Spleen (tissue), 11 donors: ENCODE measurements around the gene SCN7A. TPM values are rescaled to one million over a fixed set of nuclear protein-coding genes. Genes with fewer than 3 reads are reported as not detected.

Experiments
- DNase-seq: peaks from one replicate; pipeline ENCODE4 v3.0.0-alpha.2; 2020
- H3K27ac ChIP-seq, 8 donors: fragments of 200-600 bp; sonication (generic) in 7 of 8; 1 replicate in 4 of 8; 2 replicates in 4 of 8; pipeline versions ENCODE4 v1.5.0 to v1.8.0; 2016 to 2021; ENCODE audit warnings: inconsistent platforms in 4 of 8, mild to moderate bottlenecking in 4 of 8, moderate library complexity in 1 of 8
- H3K27me3 ChIP-seq, 7 donors: fragments of 200-600 bp; sonication (generic) in 6 of 7; replicated peaks in 1 of 7; 1 replicate in 4 of 7; 2 replicates in 3 of 7; pipeline versions ENCODE4 v1.5.0 to v1.8.0; 2016 to 2021; ENCODE audit warnings: inconsistent platforms in 3 of 7, mild to moderate bottlenecking in 1 of 7
- H3K36me3 ChIP-seq, 6 donors: fragments of 200-600 bp; sonication (generic) in 5 of 6; 1 replicate in 4 of 6; 2 replicates in 2 of 6; pipeline versions ENCODE4 v1.5.0 to v1.8.0; 2016 to 2021; ENCODE audit warnings: inconsistent platforms in 2 of 6
- H3K4me1 ChIP-seq, 6 donors: fragments of 200-600 bp; sonication (generic) in 5 of 6; 1 replicate in 3 of 6; 2 replicates in 3 of 6; pipeline versions ENCODE4 v1.5.0 to v1.8.0; 2016 to 2021; ENCODE audit warnings: inconsistent platforms in 3 of 6
- H3K4me3 ChIP-seq, 8 donors: fragments of 200-600 bp; sonication (generic) in 7 of 8; 1 replicate in 4 of 8; 2 replicates in 4 of 8; pipeline versions ENCODE4 v1.5.0 to v1.8.0; 2016 to 2021; ENCODE audit warnings: inconsistent platforms in 4 of 8, mild to moderate bottlenecking in 4 of 8, moderate library complexity in 2 of 8
- H3K9me3 ChIP-seq, 8 donors: fragments of 200-600 bp; sonication (generic) in 7 of 8; 1 replicate in 4 of 8; 2 replicates in 4 of 8; pipeline versions ENCODE4 v1.5.0 to v1.8.0; 2016 to 2021; ENCODE audit warnings: inconsistent platforms in 4 of 8
- POLR2A ChIP-seq, 3 donors: fragments of 450-650 bp; IDR thresholded peaks; one replicate each; pipeline ENCODE4 v1.5.1; 2017; ENCODE audit warnings: antibody characterized with exemption in 3 of 3, mild to moderate bottlenecking in 1 of 3
- POLR2AphosphoS5 ChIP-seq, 3 donors: sonication (generic); formaldehyde crosslinking; IDR thresholded peaks; one replicate each; pipeline ENCODE4 v1.5.1; 2017; ENCODE audit warnings: antibody characterized with exemption in 3 of 3
- WGBS, 5 donors: extraction: QIAGEN DNeasy Blood & Tissue Kit in 3 of 5; methylation state at CpG; one replicate each; pipeline versions ENCODE4 v1.1.5 to v1.1.7; 2013 to 2018; 5-methylcytosine and 5-hydroxymethylcytosine counted together
- intact Hi-C: fragments of 100-400 bp; cut with DNase I; formaldehyde crosslinking; loops from one replicate; pipeline ENCODE4 v1.15.0; 2023; ENCODE audit warnings: low total_unique reads
- polyA plus RNA-seq, 3 donors: library from polyadenylated mRNA; stranded (reverse); fragments of 200-250 nt; gene quantifications; one replicate each; pipeline ENCODE4 v1.2.1, GENCODE V29; 2013
- total RNA-seq, 7 donors: library from RNA; depleted of rRNA in 3 of 7; stranded (reverse); fragments of >200 nt in 3 of 7; fragmentation: NEBNext Ultra II Directional in 4 of 7; extraction: Animal tissue kit (Norgen Biotek cat#: 25700) in 4 of 7; gene quantifications; one replicate each; pipeline versions ENCODE4 v1.1.0 to v1.2.1, GENCODE V29; 2016 to 2021
- TF ChIP-seq, protein P1 (sequence below), 11 experiments: fragments of 200-600 bp in 7 of 11; fragments of 450-650 bp in 4 of 11; sonication (generic) in 4 of 11; IDR thresholded peaks in 8 of 11; conservative IDR thresholded peaks in 3 of 11; 1 replicate in 7 of 11; 2 replicates in 4 of 11; pipeline versions ENCODE4 v1.4.0 to v1.8.0; 2016 to 2021; ENCODE audit warnings: antibody characterized with exemption in 11 of 11, inconsistent platforms in 4 of 11, mild to moderate bottlenecking in 1 of 11
- donor health status: healthy with polysubstance abuse.
- donor health status: DM: no; HTN: no; CAD: no; lungs with moderate emphysema.
- donor health status: DM: no; HTN: no; CAD: no.
- donor health status: Bipolar disorder and iron deficiency.
- donor health status: healthy.
- donor health status: DM: no; HTN: no; CAD: no.
- donor health status: DM: yes; HTN: yes; CAD: no.

SCN7A gene
- total and polyA plus RNA-seq, 10 donors, result 0.15 to 10.6 (median 1.3) TPM

DNA sequence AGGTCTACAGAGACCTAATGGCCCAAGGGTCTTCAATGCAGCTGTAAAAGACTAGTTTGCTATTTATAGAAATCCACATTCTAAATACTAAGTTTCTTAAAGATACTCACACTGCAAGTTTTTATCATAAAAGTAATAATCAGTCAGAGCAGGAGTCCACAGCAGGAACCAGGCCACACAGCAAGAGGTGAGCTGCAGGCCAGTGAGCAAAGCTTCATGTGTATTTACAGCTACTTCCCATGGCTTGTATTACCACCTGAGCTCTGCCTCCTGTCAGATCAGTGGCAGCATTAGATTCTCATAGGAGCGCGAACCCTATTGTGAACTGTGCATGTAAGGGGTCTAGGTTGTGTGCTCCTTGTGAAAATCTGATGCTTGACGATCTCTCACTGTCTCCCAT lies 111.6 kb downstream of the SCN7A start:
- DNase-seq, result no peak
- whole genome bisulfite sequencing, 5 donors, result 92 to 98% (median 96%) methylated on average over 3 of the region's 3 CpGs
- H3K4me3 ChIP-seq, result no peak overlapping the region
- no peaks in the 10 kb centered on the region for H3K4me1 ChIP-seq
- intact Hi-C loops, result no loop called here
- H3K9me3 ChIP-seq, result no peaks in the 10 kb centered on the region
- TF ChIP-seq POLR2AphosphoS5 (IDR thresholded peaks at IDR 0.05), result no peak
- TF ChIP-seq POLR2A (IDR thresholded peaks at IDR 0.05), result no peak
- TF ChIP-seq, protein P1, sequence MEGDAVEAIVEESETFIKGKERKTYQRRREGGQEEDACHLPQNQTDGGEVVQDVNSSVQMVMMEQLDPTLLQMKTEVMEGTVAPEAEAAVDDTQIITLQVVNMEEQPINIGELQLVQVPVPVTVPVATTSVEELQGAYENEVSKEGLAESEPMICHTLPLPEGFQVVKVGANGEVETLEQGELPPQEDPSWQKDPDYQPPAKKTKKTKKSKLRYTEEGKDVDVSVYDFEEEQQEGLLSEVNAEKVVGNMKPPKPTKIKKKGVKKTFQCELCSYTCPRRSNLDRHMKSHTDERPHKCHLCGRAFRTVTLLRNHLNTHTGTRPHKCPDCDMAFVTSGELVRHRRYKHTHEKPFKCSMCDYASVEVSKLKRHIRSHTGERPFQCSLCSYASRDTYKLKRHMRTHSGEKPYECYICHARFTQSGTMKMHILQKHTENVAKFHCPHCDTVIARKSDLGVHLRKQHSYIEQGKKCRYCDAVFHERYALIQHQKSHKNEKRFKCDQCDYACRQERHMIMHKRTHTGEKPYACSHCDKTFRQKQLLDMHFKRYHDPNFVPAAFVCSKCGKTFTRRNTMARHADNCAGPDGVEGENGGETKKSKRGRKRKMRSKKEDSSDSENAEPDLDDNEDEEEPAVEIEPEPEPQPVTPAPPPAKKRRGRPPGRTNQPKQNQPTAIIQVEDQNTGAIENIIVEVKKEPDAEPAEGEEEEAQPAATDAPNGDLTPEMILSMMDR (IDR thresholded peaks at IDR 0.05 in 8 of 11, conservative IDR thresholded peaks at IDR 0.05 in 3 of 11), result no peak
- no peaks in the 10 kb centered on the region for H3K27me3 ChIP-seq
- no peaks in the 10 kb centered on the region for H3K36me3 ChIP-seq
- H3K27ac ChIP-seq, result no peak overlapping the region

DNA sequence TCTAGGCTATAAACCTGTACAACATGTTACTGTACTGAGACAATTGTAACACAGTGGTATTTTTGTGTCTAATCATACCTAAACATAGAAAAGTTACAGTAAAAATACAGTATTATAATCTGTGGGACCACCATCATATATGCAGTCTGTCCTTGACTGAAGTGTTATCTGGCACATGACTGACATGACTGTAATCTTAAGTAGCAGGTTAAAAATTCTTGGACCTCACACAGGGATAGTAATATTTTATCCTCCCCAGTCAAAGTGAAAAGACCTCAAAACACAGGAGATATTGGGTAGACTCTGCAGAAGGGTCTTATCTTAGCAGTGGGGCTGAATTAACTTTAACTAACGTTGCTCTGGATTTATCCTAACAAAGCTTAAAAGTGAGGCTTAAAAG lies 113.4 kb downstream of the SCN7A start:
- intact Hi-C loops, result no loop called here
- peaks cover 0 to 13% (median 4%) of the 10 kb centered on the region in 7 donors for H3K27me3 ChIP-seq
- WGBS, 5 donors, result 63 to 86% (median 81%) methylated on average over 1 of the region's 1 CpG
- no peak for TF ChIP-seq POLR2A (IDR thresholded peaks at IDR 0.05)
- no peak for TF ChIP-seq POLR2AphosphoS5 (IDR thresholded peaks at IDR 0.05)
- TF ChIP-seq, protein P1 (IDR thresholded peaks at IDR 0.05 in 8 of 11, conservative IDR thresholded peaks at IDR 0.05 in 3 of 11), result no peak
- H3K36me3 ChIP-seq, result no peaks in the 10 kb centered on the region
- peaks cover 0 to 15% (median 10%) of the 10 kb centered on the region in 6 donors for H3K4me1 ChIP-seq
- H3K9me3 ChIP-seq, result no peaks in the 10 kb centered on the region
- no peak overlapping the region for H3K27ac ChIP-seq
- no peak for DNase-seq
- H3K4me3 ChIP-seq, result no peak overlapping the region

DNA sequence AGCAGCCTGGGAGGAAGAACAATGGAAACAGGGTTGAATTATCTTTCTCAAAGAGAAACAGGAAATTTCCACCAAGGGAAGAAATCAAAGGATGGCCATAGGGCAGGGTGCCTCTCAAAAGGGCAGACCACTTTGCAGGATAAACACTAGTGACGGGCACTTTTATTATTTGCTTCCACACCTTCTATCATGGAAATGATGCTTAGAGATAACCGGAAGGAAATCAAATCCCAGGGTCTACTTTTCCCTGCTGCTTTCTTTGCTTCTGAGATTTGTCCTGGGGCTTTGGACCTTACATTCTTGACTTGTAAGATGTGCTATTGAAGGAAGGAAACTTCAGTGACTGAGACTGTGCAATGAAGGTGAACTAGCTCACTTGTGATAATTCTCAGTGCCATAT lies 117.2 kb downstream of the SCN7A start:
- no peak for DNase-seq
- no peaks in the 10 kb centered on the region for H3K36me3 ChIP-seq
- H3K9me3 ChIP-seq, result no peaks in the 10 kb centered on the region
- TF ChIP-seq POLR2A (IDR thresholded peaks at IDR 0.05) (no peak), POLR2AphosphoS5 (IDR thresholded peaks at IDR 0.05) (no peak)
- TF ChIP-seq, protein P1 (IDR thresholded peaks at IDR 0.05 in 8 of 11, conservative IDR thresholded peaks at IDR 0.05 in 3 of 11), result no peak
- intact Hi-C loops, result no loop called here
- H3K4me1 ChIP-seq, result peaks cover 0 to 37% (median 22%) of the 10 kb centered on the region in 6 donors
- peak overlapping the region in 7 of 8 donors; percentile 37 to 83 (median 66) for H3K27ac ChIP-seq
- 69 to 78% (median 75%) methylated on average over 2 of the region's 2 CpGs for WGBS, 5 donors
- H3K4me3 ChIP-seq, result peak overlapping the region in 4 of 8 donors; percentile 52 to 77 (median 70)
- H3K27me3 ChIP-seq, result peaks cover 0 to 24% (median 5%) of the 10 kb centered on the region in 7 donors

DNA sequence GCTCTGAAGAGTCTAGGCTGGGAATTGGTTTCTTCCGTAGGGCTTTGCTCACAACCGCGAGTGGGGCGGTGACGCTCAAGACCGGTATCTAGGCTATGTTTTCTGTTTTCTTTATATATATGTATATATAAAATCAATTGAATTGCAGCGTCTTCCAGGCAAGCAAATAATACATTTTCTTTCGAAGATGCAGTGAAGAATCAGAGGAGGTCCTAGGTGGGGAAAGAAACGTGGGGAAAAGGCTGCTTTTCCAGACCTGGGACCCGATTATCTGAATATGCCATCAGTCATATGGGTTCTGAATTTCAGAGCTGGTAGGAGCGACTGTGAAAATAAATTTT lies 117.6 kb downstream of the SCN7A start:
- TF ChIP-seq POLR2AphosphoS5 (IDR thresholded peaks at IDR 0.05), result no peak
- no peak for TF ChIP-seq POLR2A (IDR thresholded peaks at IDR 0.05)
- TF ChIP-seq, protein P1 (IDR thresholded peaks at IDR 0.05 in 8 of 11, conservative IDR thresholded peaks at IDR 0.05 in 3 of 11), result no peak
- H3K4me3 ChIP-seq, result peak overlapping the region in 7 of 8 donors; percentile 49 to 77 (median 63)
- no peaks in the 10 kb centered on the region for H3K9me3 ChIP-seq
- peak overlapping the region in 7 of 8 donors; percentile 37 to 83 (median 66) for H3K27ac ChIP-seq
- WGBS, 5 donors, result 8 to 17% (median 10%) methylated on average over 11 of the region's 11 CpGs
- H3K36me3 ChIP-seq, result no peaks in the 10 kb centered on the region
- no peak for DNase-seq
- intact Hi-C loops, result no loop called here
- peaks cover 0 to 24% (median 5%) of the 10 kb centered on the region in 7 donors for H3K27me3 ChIP-seq
- H3K4me1 ChIP-seq, result peaks cover 0 to 37% (median 22%) of the 10 kb centered on the region in 6 donors
